Measurements from ENCODE around the gene GTPBP2. TPM values are rescaled to one million over a fixed set of nuclear protein-coding genes. Genes with fewer than 3 reads are reported as not detected.
"Not testable (repeated sequence)": the region's sequence is repeated elsewhere in the genome, so short reads cannot be mapped to it uniquely, and the experiment has no call there.

Gene GTPBP2
- polyA plus RNA-seq, 3 donors: 3.6 to 120 (median 4.9) TPM

DNA sequence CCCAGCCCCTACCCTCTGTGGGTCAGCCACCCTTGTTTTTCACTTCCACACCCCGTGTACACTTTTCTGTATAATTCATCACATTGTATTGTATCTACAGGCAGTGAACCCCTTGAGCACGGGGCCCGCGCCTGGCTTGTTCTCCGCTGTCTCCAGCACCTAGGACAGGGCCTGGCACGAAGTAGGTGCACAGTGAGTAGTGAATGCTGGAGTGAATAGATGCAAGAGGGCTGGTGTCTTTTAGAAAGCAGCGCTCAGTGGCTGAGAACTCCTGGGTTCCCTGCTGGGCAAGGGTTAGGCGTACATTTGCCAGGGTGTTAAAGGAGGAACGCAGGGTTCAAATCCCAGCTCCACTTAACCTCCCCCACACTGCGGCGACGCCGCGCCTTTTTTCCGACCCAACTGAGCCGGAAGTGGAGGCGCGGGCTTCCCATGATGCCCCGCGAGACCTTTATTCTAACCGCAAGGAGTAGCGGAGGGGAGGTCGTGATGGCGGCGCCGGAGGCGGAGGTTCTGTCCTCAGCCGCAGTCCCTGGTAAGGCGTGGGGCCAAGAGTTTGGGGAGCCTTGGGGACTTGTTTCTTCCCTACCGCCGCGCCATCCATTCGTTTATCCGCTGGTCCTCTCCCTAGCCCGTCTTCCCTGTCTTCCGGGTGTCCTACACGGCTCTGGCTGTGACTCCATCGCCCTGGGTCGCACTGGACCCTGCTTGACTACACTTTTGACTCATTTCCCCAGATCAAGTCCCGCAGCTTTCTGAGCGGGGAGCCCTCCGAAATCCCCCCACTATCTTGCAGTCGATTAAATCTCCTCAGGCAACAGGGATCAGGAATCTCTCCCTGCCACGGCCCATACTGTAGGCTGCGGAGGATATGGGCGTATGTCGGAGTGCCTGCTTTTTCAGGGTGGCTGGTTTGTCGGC is 6.6 kb upstream of the GTPBP2 start, which contains the start of gene MAD2L1BP:
Gene MAD2L1BP, plus strand, starts transcription at position 454 of the 921 bp plus-strand sequence. Its CDS starts 36 bp downstream, at position 490.
- intact Hi-C loops (cut with micrococcal nuclease): no loop called here
- peaks cover 49% of the 10 kb centered on the region for H3K79me2 ChIP-seq (ENCODE audit: insufficient read depth, low read length)
- 0% methylated on average over 30 of the region's 48 CpGs for WGBS (ENCODE audit: insufficient coverage)
- H3K27me3 ChIP-seq (ENCODE audit: control insufficient read depth in 2 of 2, insufficient read depth in 2 of 2, low read length in 2 of 2): no peaks in the 10 kb centered on the region
- H3K9me3 ChIP-seq (replicated peaks in 1 of 2; ENCODE audit: control insufficient read depth in 1 of 2, insufficient read depth in 1 of 2, low read length in 2 of 2): no peaks in the 10 kb centered on the region
- DNase-seq: peak; percentile 63 to 68 (median 64)
- Mint-ChIP-seq H3K4me3 (peak within 1 kb of the TSS; percentile 98 to 99), H3K9me3 (peaks cover 0 to 3% (median 0%) of the 10 kb centered on the region in 7 donors), H3K4me1 (peaks cover 54% of the 10 kb centered on the region), H3K36me3 (peaks cover 20 to 37% of the 10 kb centered on the region in 2 donors), H3K27me3 (ENCODE audit: low read depth in 3 of 3) (peaks cover 0 to 2% (median 0%) of the 10 kb centered on the region in 3 donors), H3K27ac (peak within 1 kb of the TSS; percentile 92 to 98 (median 96))
- H3K4me2 ChIP-seq (replicated peaks; ENCODE audit: extremely low read depth, low read length, poor library complexity, severe bottlenecking): peak within 1 kb of the TSS; percentile 86
- peaks cover 18 to 22% of the 10 kb centered on the region in 2 donors for H3K36me3 ChIP-seq (replicated peaks in 1 of 2; ENCODE audit: control insufficient read depth in 1 of 2, insufficient read depth in 2 of 2, low read length in 2 of 2)
- H2AFZ ChIP-seq (ENCODE audit: insufficient read depth, low read depth, low read length, poor library complexity, severe bottlenecking): peak within 1 kb of the TSS; percentile 93
- peaks cover 37 to 44% of the 10 kb centered on the region in 2 donors for H3K4me1 ChIP-seq (ENCODE audit: control insufficient read depth in 1 of 2, insufficient read depth in 2 of 2, low read length in 2 of 2)
- TF ChIP-seq, protein P1, sequence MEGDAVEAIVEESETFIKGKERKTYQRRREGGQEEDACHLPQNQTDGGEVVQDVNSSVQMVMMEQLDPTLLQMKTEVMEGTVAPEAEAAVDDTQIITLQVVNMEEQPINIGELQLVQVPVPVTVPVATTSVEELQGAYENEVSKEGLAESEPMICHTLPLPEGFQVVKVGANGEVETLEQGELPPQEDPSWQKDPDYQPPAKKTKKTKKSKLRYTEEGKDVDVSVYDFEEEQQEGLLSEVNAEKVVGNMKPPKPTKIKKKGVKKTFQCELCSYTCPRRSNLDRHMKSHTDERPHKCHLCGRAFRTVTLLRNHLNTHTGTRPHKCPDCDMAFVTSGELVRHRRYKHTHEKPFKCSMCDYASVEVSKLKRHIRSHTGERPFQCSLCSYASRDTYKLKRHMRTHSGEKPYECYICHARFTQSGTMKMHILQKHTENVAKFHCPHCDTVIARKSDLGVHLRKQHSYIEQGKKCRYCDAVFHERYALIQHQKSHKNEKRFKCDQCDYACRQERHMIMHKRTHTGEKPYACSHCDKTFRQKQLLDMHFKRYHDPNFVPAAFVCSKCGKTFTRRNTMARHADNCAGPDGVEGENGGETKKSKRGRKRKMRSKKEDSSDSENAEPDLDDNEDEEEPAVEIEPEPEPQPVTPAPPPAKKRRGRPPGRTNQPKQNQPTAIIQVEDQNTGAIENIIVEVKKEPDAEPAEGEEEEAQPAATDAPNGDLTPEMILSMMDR (IDR thresholded peaks at IDR 0.05): no peak
- peak within 1 kb of the TSS; percentile 67 to 95 for H3K27ac ChIP-seq (ENCODE audit: low read depth in 1 of 2, low read length in 2 of 2)
- peak within 1 kb of the TSS; percentile 65 to 98 (median 77) for H3K4me3 ChIP-seq (replicated peaks in 1 of 3; ENCODE audit: low read depth in 2 of 3, low read length in 3 of 3)
- peak within 1 kb of the TSS; percentile 88 for H3K9ac ChIP-seq (ENCODE audit: insufficient read depth, low read length, poor library complexity, severe bottlenecking)
- peaks cover 22% of the 10 kb centered on the region for H4K20me1 ChIP-seq (ENCODE audit: insufficient read depth, low read length)

DNA sequence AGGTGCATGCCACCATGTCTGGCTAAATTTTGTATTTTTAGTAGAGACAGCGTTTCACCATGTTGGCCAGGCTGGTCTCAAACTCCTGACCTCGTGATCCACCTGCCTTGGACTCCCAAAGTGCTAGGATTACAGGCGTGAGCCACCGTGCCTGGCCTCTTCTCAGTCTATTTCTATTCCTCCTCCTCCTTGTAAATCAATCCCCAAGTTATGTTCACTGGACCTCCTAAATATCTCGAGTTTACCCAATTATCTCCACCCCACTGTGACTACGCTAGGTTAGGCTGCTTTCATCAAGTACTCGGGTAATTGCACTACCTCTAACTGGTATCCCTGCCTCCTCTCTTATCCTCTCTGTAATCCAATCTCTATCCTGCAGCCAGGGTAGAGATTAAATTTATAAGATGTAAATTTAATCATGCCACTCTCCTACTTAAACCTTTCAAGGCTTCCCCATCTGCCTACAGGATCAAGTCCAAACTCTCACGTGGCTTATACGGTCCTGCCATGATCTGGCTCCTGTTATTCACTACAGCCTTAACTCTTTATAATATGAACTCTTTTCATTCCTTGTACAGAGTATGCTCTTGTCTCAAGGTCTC is 5.7 kb upstream of the GTPBP2 start:
- Mint-ChIP-seq H3K4me1 (peaks cover 56% of the 10 kb centered on the region), H3K9me3 (peaks cover 0 to 3% (median 0%) of the 10 kb centered on the region in 7 donors), H3K27ac (peak overlapping the region in 6 of 7 donors; percentile 9 to 98 (median 96)), H3K4me3 (peak overlapping the region in 1 of 2 donors; percentile 98), H3K36me3 (peaks cover 12 to 29% of the 10 kb centered on the region in 2 donors), H3K27me3 (ENCODE audit: low read depth in 3 of 3) (peaks cover 0 to 2% (median 0%) of the 10 kb centered on the region in 3 donors)
- H3K27me3 ChIP-seq (ENCODE audit: control insufficient read depth in 2 of 2, insufficient read depth in 2 of 2, low read length in 2 of 2): no peaks in the 10 kb centered on the region
- H4K20me1 ChIP-seq (ENCODE audit: insufficient read depth, low read length): peaks cover 14% of the 10 kb centered on the region
- peak overlapping the region; percentile 88 for H3K9ac ChIP-seq (ENCODE audit: insufficient read depth, low read length, poor library complexity, severe bottlenecking)
- 89% methylated on average over 7 of the region's 9 CpGs for WGBS (ENCODE audit: insufficient coverage)
- no peak for DNase-seq
- peak overlapping the region in 1 of 2 donors; percentile 95 for H3K27ac ChIP-seq (ENCODE audit: low read depth in 1 of 2, low read length in 2 of 2)
- peaks cover 44 to 53% of the 10 kb centered on the region in 2 donors for H3K4me1 ChIP-seq (ENCODE audit: control insufficient read depth in 1 of 2, insufficient read depth in 2 of 2, low read length in 2 of 2)
- intact Hi-C loops (cut with micrococcal nuclease): no loop called here
- H3K9me3 ChIP-seq (replicated peaks in 1 of 2; ENCODE audit: control insufficient read depth in 1 of 2, insufficient read depth in 1 of 2, low read length in 2 of 2): no peaks in the 10 kb centered on the region
- H3K4me2 ChIP-seq (replicated peaks; ENCODE audit: extremely low read depth, low read length, poor library complexity, severe bottlenecking): peak overlapping the region; percentile 86
- H3K79me2 ChIP-seq (ENCODE audit: insufficient read depth, low read length): peaks cover 41% of the 10 kb centered on the region
- TF ChIP-seq, protein P1 (IDR thresholded peaks at IDR 0.05): no peak
- peaks cover 9 to 14% of the 10 kb centered on the region in 2 donors for H3K36me3 ChIP-seq (replicated peaks in 1 of 2; ENCODE audit: control insufficient read depth in 1 of 2, insufficient read depth in 2 of 2, low read length in 2 of 2)
- peak overlapping the region in 1 of 3 experiments; percentile 98 for H3K4me3 ChIP-seq (replicated peaks in 1 of 3; ENCODE audit: low read depth in 2 of 3, low read length in 3 of 3)
- peak overlapping the region; percentile 93 for H2AFZ ChIP-seq (ENCODE audit: insufficient read depth, low read depth, low read length, poor library complexity, severe bottlenecking)

DNA sequence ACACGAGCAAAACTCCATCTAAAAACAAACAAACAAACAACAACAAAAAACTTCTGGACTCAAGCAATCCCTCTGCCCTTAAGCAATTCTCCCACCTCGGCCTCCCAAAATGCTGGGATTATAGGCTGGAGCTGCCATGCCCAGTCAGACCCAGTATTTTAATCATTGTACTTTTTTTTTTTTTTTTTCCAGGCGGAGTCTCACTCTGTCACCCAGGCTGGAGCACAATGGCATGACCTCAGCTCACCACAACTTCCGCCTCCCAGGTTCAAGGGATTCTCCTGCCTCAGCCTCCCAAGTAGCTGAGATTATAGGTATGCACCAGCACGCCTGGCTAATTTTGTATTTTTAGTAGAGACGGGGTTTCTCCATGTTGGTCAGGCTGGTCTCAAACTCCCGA is 3.9 kb upstream of the GTPBP2 start:
- H3K9ac ChIP-seq (ENCODE audit: insufficient read depth, low read length, poor library complexity, severe bottlenecking); H3K4me3 Mint-ChIP-seq; H3K27me3 ChIP-seq (ENCODE audit: control insufficient read depth in 2 of 2, insufficient read depth in 2 of 2, low read length in 2 of 2); H2AFZ ChIP-seq (ENCODE audit: insufficient read depth, low read depth, low read length, poor library complexity, severe bottlenecking); H3K4me3 ChIP-seq (replicated peaks in 1 of 3; ENCODE audit: low read depth in 2 of 3, low read length in 3 of 3); H3K4me2 ChIP-seq (replicated peaks; ENCODE audit: extremely low read depth, low read length, poor library complexity, severe bottlenecking); intact Hi-C loops (cut with micrococcal nuclease); DNase-seq; H3K36me3 ChIP-seq (replicated peaks in 1 of 2; ENCODE audit: control insufficient read depth in 1 of 2, insufficient read depth in 2 of 2, low read length in 2 of 2); H3K9me3 ChIP-seq (replicated peaks in 1 of 2; ENCODE audit: control insufficient read depth in 1 of 2, insufficient read depth in 1 of 2, low read length in 2 of 2); H3K9me3 Mint-ChIP-seq; H3K27ac Mint-ChIP-seq; H3K27me3 Mint-ChIP-seq (ENCODE audit: low read depth in 3 of 3); H3K27ac ChIP-seq (ENCODE audit: low read depth in 1 of 2, low read length in 2 of 2); H4K20me1 ChIP-seq (ENCODE audit: insufficient read depth, low read length): not testable (repeated sequence)
- peaks cover 0 to 11% of the 10 kb centered on the region in 2 donors for H3K36me3 Mint-ChIP-seq
- Histone ChIP-seq H3K79me2 (ENCODE audit: insufficient read depth, low read length) (peaks cover 33% of the 10 kb centered on the region), H3K4me1 (ENCODE audit: control insufficient read depth in 1 of 2, insufficient read depth in 2 of 2, low read length in 2 of 2) (peaks cover 49 to 66% of the 10 kb centered on the region in 2 donors)
- WGBS (ENCODE audit: insufficient coverage): 90% methylated on average over 3 of the region's 7 CpGs
- H3K4me1 Mint-ChIP-seq: peaks cover 49% of the 10 kb centered on the region
